ENCODE measurements around the gene SIK2.

The SIK2 gene

DNA sequence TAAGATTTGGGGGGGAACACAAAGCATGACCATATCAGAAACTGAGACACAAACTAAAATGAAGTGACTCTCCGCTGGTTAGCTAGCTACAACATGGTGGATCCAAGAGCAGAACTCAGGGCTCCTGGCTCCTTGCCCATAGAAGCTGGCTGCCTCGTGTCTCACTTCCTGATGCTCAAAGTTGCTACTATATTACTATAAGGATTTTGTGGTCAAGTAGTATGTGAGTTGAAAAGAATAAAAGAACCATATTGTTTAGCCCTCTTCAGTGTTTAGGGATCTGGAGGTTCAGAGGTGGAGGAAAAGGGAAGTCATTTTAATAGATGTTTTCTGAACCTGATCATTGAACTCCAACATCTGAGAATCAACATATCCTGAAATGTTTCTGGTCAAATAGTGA is 16.9 kb upstream of the SIK2 start:
- H3K27ac Mint-ChIP-seq: no peak overlapping the region
- H3K9me3 Mint-ChIP-seq: peaks cover 13% of the 10 kb centered on the region
- H3K27me3 Mint-ChIP-seq (ENCODE audit: low read depth, poor library complexity): no peaks in the 10 kb centered on the region
- H3K4me3 Mint-ChIP-seq: no peak overlapping the region
- no peaks in the 10 kb centered on the region for H3K4me1 Mint-ChIP-seq
- H3K36me3 Mint-ChIP-seq (ENCODE audit: low read depth): no peaks in the 10 kb centered on the region
- no peak for DNase-seq
- TF ChIP-seq, protein P1, sequence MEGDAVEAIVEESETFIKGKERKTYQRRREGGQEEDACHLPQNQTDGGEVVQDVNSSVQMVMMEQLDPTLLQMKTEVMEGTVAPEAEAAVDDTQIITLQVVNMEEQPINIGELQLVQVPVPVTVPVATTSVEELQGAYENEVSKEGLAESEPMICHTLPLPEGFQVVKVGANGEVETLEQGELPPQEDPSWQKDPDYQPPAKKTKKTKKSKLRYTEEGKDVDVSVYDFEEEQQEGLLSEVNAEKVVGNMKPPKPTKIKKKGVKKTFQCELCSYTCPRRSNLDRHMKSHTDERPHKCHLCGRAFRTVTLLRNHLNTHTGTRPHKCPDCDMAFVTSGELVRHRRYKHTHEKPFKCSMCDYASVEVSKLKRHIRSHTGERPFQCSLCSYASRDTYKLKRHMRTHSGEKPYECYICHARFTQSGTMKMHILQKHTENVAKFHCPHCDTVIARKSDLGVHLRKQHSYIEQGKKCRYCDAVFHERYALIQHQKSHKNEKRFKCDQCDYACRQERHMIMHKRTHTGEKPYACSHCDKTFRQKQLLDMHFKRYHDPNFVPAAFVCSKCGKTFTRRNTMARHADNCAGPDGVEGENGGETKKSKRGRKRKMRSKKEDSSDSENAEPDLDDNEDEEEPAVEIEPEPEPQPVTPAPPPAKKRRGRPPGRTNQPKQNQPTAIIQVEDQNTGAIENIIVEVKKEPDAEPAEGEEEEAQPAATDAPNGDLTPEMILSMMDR (IDR thresholded peaks at IDR 0.05): no peak

DNA sequence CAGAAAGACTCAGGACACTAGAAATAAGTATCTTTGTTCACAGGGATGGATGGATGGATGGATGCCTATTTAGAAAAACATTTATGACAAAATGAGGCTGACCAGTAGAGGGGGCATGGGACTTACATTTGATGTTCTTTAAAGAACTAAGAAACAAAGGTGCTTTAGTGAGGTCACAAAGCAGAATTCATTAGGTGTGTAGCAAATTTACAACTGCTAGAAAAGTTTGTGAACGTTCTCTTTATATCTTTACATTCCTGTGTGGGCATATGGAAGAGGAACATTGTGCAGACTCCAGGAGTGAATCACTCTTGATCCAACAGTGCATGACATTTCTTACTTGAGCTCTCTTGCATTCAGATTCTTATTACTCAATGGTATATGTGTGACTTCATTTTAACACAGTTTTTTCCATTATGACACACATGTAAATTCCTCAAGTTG is 15.8 kb upstream of the SIK2 start:
- Mint-ChIP-seq H3K27me3 (ENCODE audit: low read depth, poor library complexity) (no peaks in the 10 kb centered on the region), H3K27ac (no peak overlapping the region), H3K9me3 (peaks cover 13% of the 10 kb centered on the region), H3K36me3 (ENCODE audit: low read depth) (no peaks in the 10 kb centered on the region), H3K4me1 (no peaks in the 10 kb centered on the region), H3K4me3 (no peak overlapping the region)
- no peak for DNase-seq
- TF ChIP-seq, protein P1 (IDR thresholded peaks at IDR 0.05): peak; percentile 56

- Mint-ChIP-seq H3K36me3 (ENCODE audit: low read depth) (no peaks in the 10 kb centered on the region), H3K4me3 (no peak overlapping the region), H3K27ac (no peak overlapping the region), H3K27me3 (ENCODE audit: low read depth, poor library complexity) (no peaks in the 10 kb centered on the region), H3K9me3 (peaks cover 13% of the 10 kb centered on the region), H3K4me1 (no peaks in the 10 kb centered on the region)
- no peak for DNase-seq
- TF ChIP-seq, protein P1 (IDR thresholded peaks at IDR 0.05): no peak
Observed at GRCh38 chr11:111589114-111589513, 13.1 kb upstream of the SIK2 start.

- no peaks in the 10 kb centered on the region for H3K27me3 Mint-ChIP-seq (ENCODE audit: low read depth, poor library complexity)
- H3K9me3 Mint-ChIP-seq: peaks cover 16% of the 10 kb centered on the region
Observed at GRCh38 chr11:111589886-111590499, 12.3 kb upstream of the SIK2 start.

DNA sequence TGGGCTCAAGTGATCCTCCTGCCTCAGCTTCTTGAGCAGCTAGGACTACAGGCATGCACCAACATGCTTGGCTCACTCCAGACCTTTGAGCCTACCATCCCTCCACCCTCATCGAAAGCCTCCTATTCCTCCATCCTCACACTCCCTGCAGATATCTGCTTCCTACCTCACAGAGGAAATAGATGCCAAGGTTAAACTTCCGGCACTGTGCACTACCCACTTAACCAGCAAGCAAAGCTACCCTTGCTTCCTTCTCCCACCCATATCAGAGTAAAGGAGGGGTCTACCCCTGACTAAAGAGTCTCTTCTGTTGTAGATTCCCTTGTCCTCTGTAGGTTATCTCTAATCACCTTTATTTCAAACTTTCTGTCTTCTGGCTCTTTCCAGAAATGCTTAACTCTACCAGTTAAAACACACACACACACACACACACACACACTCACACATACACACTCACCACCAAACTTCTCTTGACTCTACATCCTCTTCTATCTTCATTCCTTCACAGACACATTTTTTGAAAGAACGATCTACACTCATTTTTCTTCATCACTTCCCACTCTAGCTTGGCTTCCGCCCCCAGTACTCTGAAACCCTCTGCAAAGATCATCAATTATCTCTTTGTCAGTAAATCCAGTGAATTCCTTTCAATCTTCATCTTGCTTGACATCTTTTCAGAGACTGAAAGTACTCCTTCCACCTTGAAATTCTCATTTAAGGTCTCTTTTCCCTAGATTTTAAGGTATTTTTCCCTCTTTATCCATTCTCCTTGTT is 10.9 kb upstream of the SIK2 start:
- Mint-ChIP-seq H3K9me3 (peaks cover 27% of the 10 kb centered on the region), H3K4me3 (no peak overlapping the region), H3K27me3 (ENCODE audit: low read depth, poor library complexity) (no peaks in the 10 kb centered on the region), H3K27ac (no peak overlapping the region), H3K4me1 (no peaks in the 10 kb centered on the region), H3K36me3 (ENCODE audit: low read depth) (no peaks in the 10 kb centered on the region)
- no peak for DNase-seq
- TF ChIP-seq, protein P1 (IDR thresholded peaks at IDR 0.05): no peak

More at GRCh38 chr11:111589886-111590499, 12.3 kb upstream of the SIK2 start:
- no peaks in the 10 kb centered on the region for H3K36me3 Mint-ChIP-seq (ENCODE audit: low read depth)
- no peaks in the 10 kb centered on the region for H3K4me1 Mint-ChIP-seq
- H3K27ac Mint-ChIP-seq: no peak overlapping the region
- TF ChIP-seq, protein P1 (IDR thresholded peaks at IDR 0.05): no peak
- no peak overlapping the region for H3K4me3 Mint-ChIP-seq
- DNase-seq: no peak
